Vagina (tissue), 2 donors: ENCODE data around the gene NAE1. TPM values are rescaled to one million over a fixed set of nuclear protein-coding genes. Genes with fewer than 3 reads are reported as not detected.

Experiments used
- DNase-seq, 2 donors: peaks; one replicate each; pipeline ENCODE4 v3.0.0-alpha.2; 2017; ENCODE audit errors: extremely low spot score in 2 of 2
- H3K27ac ChIP-seq: fragments of 200-600 bp; sonication (generic); one replicate; pipeline ENCODE4 v1.5.1; 2019
- H3K27me3 ChIP-seq: fragments of 200-600 bp; sonication (generic); one replicate; pipeline ENCODE4 v1.5.1; 2019
- H3K36me3 ChIP-seq, 2 donors: fragments of 200-600 bp; sonication (generic); one replicate each; pipeline ENCODE4 v1.5.1; 2017 to 2019
- H3K4me1 ChIP-seq: fragments of 200-600 bp; sonication (generic); one replicate; pipeline ENCODE4 v1.5.1; 2019
- H3K4me3 ChIP-seq, 2 donors: fragments of 200-600 bp; sonication (generic); 1 replicate in 1 of 2; 2 replicates in 1 of 2; pipeline ENCODE4 v1.5.1; 2016 to 2019
- H3K9me3 ChIP-seq: fragments of 200-600 bp; sonication (generic); one replicate; pipeline ENCODE4 v1.5.1; 2019
- CTCF ChIP-seq, 3 experiments: fragments of 450-650 bp in 2 of 3; fragments of 200-600 bp in 1 of 3; sonication (generic) in 1 of 3; IDR thresholded peaks; one replicate each; pipeline ENCODE4 v1.5.1; 2017 to 2019; ENCODE audit warnings: antibody characterized with exemption in 3 of 3, mild to moderate bottlenecking in 2 of 3, moderate library complexity in 2 of 3
- POLR2A ChIP-seq, 2 donors: fragments of 450-650 bp; IDR thresholded peaks; one replicate each; pipeline ENCODE4 v1.6.1; 2017; ENCODE audit warnings: antibody characterized with exemption in 2 of 2, mild to moderate bottlenecking in 2 of 2, moderate library complexity in 2 of 2
- POLR2AphosphoS5 ChIP-seq, 2 donors: sonication (generic); formaldehyde crosslinking; IDR thresholded peaks; one replicate each; pipeline ENCODE4 v1.9.0; 2017; ENCODE audit warnings: antibody characterized with exemption in 2 of 2, mild to moderate bottlenecking in 2 of 2, low read depth in 1 of 2; ENCODE audit not compliant: insufficient read depth in 1 of 2
- intact Hi-C: fragments of 100-400 bp; cut with DNase I; formaldehyde crosslinking; loops from one replicate; pipeline ENCODE4 v1.15.1; 2023
- total RNA-seq: library from RNA; depleted of rRNA; stranded (reverse); fragments of >200 nt; gene quantifications from one replicate; pipeline ENCODE4 v1.2.3, GENCODE V29; 2016

NAE1 gene
- total RNA-seq, 1 donor from 2014 or later = 30.0 TPM

GRCh38 chr16:66849549-66849948 is 18.8 kb upstream of the NAE1 start:
- DNase-seq = no peak
- Histone ChIP-seq H3K36me3 (no peaks in the 10 kb centered on the region), H3K27me3 (no peaks in the 10 kb centered on the region)

GRCh38 chr16:66849021-66849420 is 18.2 kb upstream of the NAE1 start:
- H3K27me3 ChIP-seq = no peaks in the 10 kb centered on the region
- no peak overlapping the region for H3K4me3 ChIP-seq
- H3K36me3 ChIP-seq = no peaks in the 10 kb centered on the region
- H3K27ac ChIP-seq = no peak overlapping the region
- intact Hi-C loops = no loop called here
- no peak for DNase-seq
- peaks cover 15% of the 10 kb centered on the region for H3K4me1 ChIP-seq
- H3K9me3 ChIP-seq = no peaks in the 10 kb centered on the region
- TF ChIP-seq POLR2A (IDR thresholded peaks at IDR 0.05) (no peak), POLR2AphosphoS5 (IDR thresholded peaks at IDR 0.05; ENCODE audit: insufficient read depth in 1 of 2, low read depth in 1 of 2) (no peak), CTCF (IDR thresholded peaks at IDR 0.05) (no peak)

More at GRCh38 chr16:66849549-66849948, 18.8 kb upstream of the NAE1 start:
- no peaks in the 10 kb centered on the region for H3K9me3 ChIP-seq
- H3K4me3 ChIP-seq = no peak overlapping the region
- intact Hi-C loops = no loop called here
- no peak for TF ChIP-seq POLR2AphosphoS5 (IDR thresholded peaks at IDR 0.05; ENCODE audit: insufficient read depth in 1 of 2, low read depth in 1 of 2)
- TF ChIP-seq POLR2A (IDR thresholded peaks at IDR 0.05) = no peak
- no peak for TF ChIP-seq CTCF (IDR thresholded peaks at IDR 0.05)
- no peak overlapping the region for H3K27ac ChIP-seq
- peaks cover 10% of the 10 kb centered on the region for H3K4me1 ChIP-seq

- TF ChIP-seq POLR2AphosphoS5 (IDR thresholded peaks at IDR 0.05; ENCODE audit: insufficient read depth in 1 of 2, low read depth in 1 of 2) (no peak), CTCF (IDR thresholded peaks at IDR 0.05) (no peak), POLR2A (IDR thresholded peaks at IDR 0.05) (no peak)
- intact Hi-C loops = no loop called here
- Histone ChIP-seq H3K4me1 (peaks cover 17% of the 10 kb centered on the region), H3K27ac (no peak overlapping the region), H3K9me3 (no peaks in the 10 kb centered on the region), H3K27me3 (no peaks in the 10 kb centered on the region), H3K36me3 (no peaks in the 10 kb centered on the region), H3K4me3 (no peak overlapping the region)
- no peak for DNase-seq
Observed at GRCh38 chr16:66848172-66848571, 17.4 kb upstream of the NAE1 start.

- no peak for DNase-seq
- no peaks in the 10 kb centered on the region for H3K36me3 ChIP-seq
Observed at GRCh38 chr16:66847533-66848067, 16.8 kb upstream of the NAE1 start.

More at GRCh38 chr16:66847533-66848067, 16.8 kb upstream of the NAE1 start:
- Histone ChIP-seq H3K27ac (no peak overlapping the region), H3K9me3 (no peaks in the 10 kb centered on the region), H3K27me3 (no peaks in the 10 kb centered on the region), H3K4me1 (peaks cover 17% of the 10 kb centered on the region), H3K4me3 (no peak overlapping the region)
- intact Hi-C loops = no loop called here
- TF ChIP-seq CTCF (IDR thresholded peaks at IDR 0.05) (no peak), POLR2A (IDR thresholded peaks at IDR 0.05) (no peak), POLR2AphosphoS5 (IDR thresholded peaks at IDR 0.05; ENCODE audit: insufficient read depth in 1 of 2, low read depth in 1 of 2) (no peak)
